Effector memory CD8-positive, alpha-beta T cell (primary cell): Measurements from ENCODE around the gene SYNE1.

Source experiments
- ATAC-seq: fragments of 150-1000 bp; cut with Tn5 transposase; replicated peaks from 2 replicates; pipeline ENCODE4 v1.10.0; 2021; ENCODE audit warnings: mild to moderate bottlenecking, moderate library complexity
- DNase-seq, 3 experiments: peaks; one replicate each; pipeline ENCODE4 v3.0.0; 2021
- H3K27ac Mint-ChIP-seq, 2 donors: one replicate each; pipeline ENCODE4 v1.8.0; 2022; ENCODE audit warnings: mild to moderate bottlenecking in 2 of 2, mixed read lengths in 2 of 2, moderate library complexity in 2 of 2
- H3K27me3 Mint-ChIP-seq, 2 donors: one replicate each; pipeline ENCODE4 v1.8.0; 2022; ENCODE audit warnings: mixed read lengths in 2 of 2
- H3K36me3 Mint-ChIP-seq: one replicate; pipeline ENCODE4 v1.8.0; 2022; ENCODE audit warnings: mild to moderate bottlenecking, moderate library complexity, mixed read lengths; ENCODE audit not compliant: insufficient read depth
- H3K4me1 Mint-ChIP-seq, 2 donors: one replicate each; pipeline ENCODE4 v1.8.0; 2022; ENCODE audit warnings: low read depth in 2 of 2, mixed read lengths in 2 of 2
- H3K4me3 Mint-ChIP-seq, 2 donors: one replicate each; pipeline ENCODE4 v1.8.0; 2022; ENCODE audit warnings: mild to moderate bottlenecking in 2 of 2, mixed read lengths in 2 of 2, moderate library complexity in 2 of 2
- H3K9me3 Mint-ChIP-seq, 2 donors: one replicate each; pipeline ENCODE4 v1.8.0; 2022; ENCODE audit warnings: mixed read lengths in 2 of 2

The SYNE1 gene

GRCh38 chr6:152310371-152310954 lies 326.7 kb downstream of the SYNE1 start:
- H3K4me3 Mint-ChIP-seq = no peak overlapping the region
- no peak for DNase-seq
- H3K4me1 Mint-ChIP-seq = peaks cover 0 to 15% of the 10 kb centered on the region in 2 donors
- no peak for ATAC-seq
- peaks cover 24% of the 10 kb centered on the region for H3K36me3 Mint-ChIP-seq
- peak overlapping the region in 1 of 2 donors; percentile 8 for H3K27ac Mint-ChIP-seq
- no peaks in the 10 kb centered on the region for H3K9me3 Mint-ChIP-seq
- H3K27me3 Mint-ChIP-seq = no peaks in the 10 kb centered on the region

- H3K27me3 Mint-ChIP-seq = no peaks in the 10 kb centered on the region
- H3K4me1 Mint-ChIP-seq = peaks cover 0 to 15% of the 10 kb centered on the region in 2 donors
- peaks cover 20% of the 10 kb centered on the region for H3K36me3 Mint-ChIP-seq
- H3K27ac Mint-ChIP-seq = peak overlapping the region in 1 of 2 donors; percentile 35
- DNase-seq (peak; percentile 42 to 51 (median 46)), ATAC-seq (peak; percentile 100)
- H3K9me3 Mint-ChIP-seq = no peaks in the 10 kb centered on the region
- H3K4me3 Mint-ChIP-seq = no peak overlapping the region
Observed at GRCh38 chr6:152309648-152310047, 327.5 kb downstream of the SYNE1 start.

- H3K9me3 Mint-ChIP-seq = no peaks in the 10 kb centered on the region
- ATAC-seq = no peak
- DNase-seq = no peak
- H3K36me3 Mint-ChIP-seq = peaks cover 20% of the 10 kb centered on the region
- H3K27me3 Mint-ChIP-seq = no peaks in the 10 kb centered on the region
- no peak overlapping the region for H3K4me3 Mint-ChIP-seq
- peak overlapping the region in 1 of 2 donors; percentile 35 for H3K27ac Mint-ChIP-seq
- peaks cover 0 to 15% of the 10 kb centered on the region in 2 donors for H3K4me1 Mint-ChIP-seq
Observed at GRCh38 chr6:152309006-152309405, 328.2 kb downstream of the SYNE1 start.

- Mint-ChIP-seq H3K27ac (peak overlapping the region in 1 of 2 donors; percentile 84), H3K9me3 (no peaks in the 10 kb centered on the region)
- DNase-seq = no peak
Observed at GRCh38 chr6:152308306-152308705, 328.9 kb downstream of the SYNE1 start.

GRCh38 chr6:152305672-152306071 lies 331.5 kb downstream of the SYNE1 start:
- no peak for ATAC-seq

More at GRCh38 chr6:152308306-152308705, 328.9 kb downstream of the SYNE1 start:
- Mint-ChIP-seq H3K4me1 (peaks cover 0 to 15% of the 10 kb centered on the region in 2 donors), H3K4me3 (no peak overlapping the region), H3K27me3 (no peaks in the 10 kb centered on the region), H3K36me3 (peaks cover 20% of the 10 kb centered on the region)
- no peak for ATAC-seq

GRCh38 chr6:152301765-152302568 lies 335.2 kb downstream of the SYNE1 start:
- ATAC-seq (peak; percentile 94), DNase-seq (peak; percentile 79 to 88 (median 85))
- Mint-ChIP-seq H3K9me3 (no peaks in the 10 kb centered on the region), H3K4me3 (peak overlapping the region; percentile 94 to 99), H3K36me3 (peaks cover 15% of the 10 kb centered on the region), H3K27me3 (no peaks in the 10 kb centered on the region), H3K4me1 (peaks cover 17 to 32% of the 10 kb centered on the region in 2 donors), H3K27ac (peak overlapping the region; percentile 98 to 100)

More at GRCh38 chr6:152305672-152306071, 331.5 kb downstream of the SYNE1 start:
- Mint-ChIP-seq H3K4me3 (no peak overlapping the region), H3K27me3 (no peaks in the 10 kb centered on the region), H3K9me3 (no peaks in the 10 kb centered on the region), H3K36me3 (peaks cover 30% of the 10 kb centered on the region), H3K4me1 (peaks cover 4 to 21% of the 10 kb centered on the region in 2 donors), H3K27ac (no peak overlapping the region)
- DNase-seq = no peak

- Mint-ChIP-seq H3K36me3 (peaks cover 11% of the 10 kb centered on the region), H3K27ac (peak overlapping the region; percentile 98 to 100), H3K4me1 (peaks cover 20 to 38% of the 10 kb centered on the region in 2 donors), H3K4me3 (peak overlapping the region; percentile 94 to 99), H3K27me3 (no peaks in the 10 kb centered on the region), H3K9me3 (no peaks in the 10 kb centered on the region)
- ATAC-seq = peak; percentile 42
- no peak for DNase-seq
Observed at GRCh38 chr6:152301021-152301764, 336.0 kb downstream of the SYNE1 start.

- no peak for DNase-seq
- Mint-ChIP-seq H3K9me3 (no peaks in the 10 kb centered on the region), H3K36me3 (peaks cover 11% of the 10 kb centered on the region), H3K4me3 (peak overlapping the region; percentile 94 to 99), H3K27me3 (no peaks in the 10 kb centered on the region), H3K27ac (peak overlapping the region; percentile 98 to 100), H3K4me1 (peaks cover 23 to 44% of the 10 kb centered on the region in 2 donors)
- no peak for ATAC-seq
Observed at GRCh38 chr6:152300517-152300916, 336.6 kb downstream of the SYNE1 start.

- H3K36me3 Mint-ChIP-seq = peaks cover 11% of the 10 kb centered on the region
- H3K27ac Mint-ChIP-seq = peak overlapping the region in 1 of 2 donors; percentile 3
- DNase-seq = no peak
- ATAC-seq = no peak
- no peaks in the 10 kb centered on the region for H3K27me3 Mint-ChIP-seq
- no peaks in the 10 kb centered on the region for H3K9me3 Mint-ChIP-seq
- peaks cover 27 to 49% of the 10 kb centered on the region in 2 donors for H3K4me1 Mint-ChIP-seq
- peak overlapping the region; percentile 4 to 43 for H3K4me3 Mint-ChIP-seq
Observed at GRCh38 chr6:152298848-152299735, 338.1 kb downstream of the SYNE1 start.

GRCh38 chr6:152298055-152298647 lies 339.0 kb downstream of the SYNE1 start:
- no peaks in the 10 kb centered on the region for H3K9me3 Mint-ChIP-seq
- no peak for DNase-seq
- H3K4me1 Mint-ChIP-seq = peaks cover 27 to 49% of the 10 kb centered on the region in 2 donors
- ATAC-seq = no peak
- H3K36me3 Mint-ChIP-seq = peaks cover 17% of the 10 kb centered on the region
- no peak overlapping the region for H3K27ac Mint-ChIP-seq
- no peaks in the 10 kb centered on the region for H3K27me3 Mint-ChIP-seq
- no peak overlapping the region for H3K4me3 Mint-ChIP-seq

- Mint-ChIP-seq H3K4me1 (peaks cover 28 to 44% of the 10 kb centered on the region in 2 donors), H3K27ac (peak overlapping the region; percentile 2 to 27)
- DNase-seq = no peak
Observed at GRCh38 chr6:152296648-152297376, 340.4 kb downstream of the SYNE1 start.

GRCh38 chr6:152295920-152296319 lies 341.2 kb downstream of the SYNE1 start:
- H3K27ac Mint-ChIP-seq = peak overlapping the region; percentile 10 to 27
- no peak overlapping the region for H3K4me3 Mint-ChIP-seq
- H3K4me1 Mint-ChIP-seq = peaks cover 28 to 39% of the 10 kb centered on the region in 2 donors
- peaks cover 16% of the 10 kb centered on the region for H3K36me3 Mint-ChIP-seq
- ATAC-seq = no peak
- no peaks in the 10 kb centered on the region for H3K27me3 Mint-ChIP-seq
- DNase-seq = no peak
- H3K9me3 Mint-ChIP-seq = no peaks in the 10 kb centered on the region

More at GRCh38 chr6:152296648-152297376, 340.4 kb downstream of the SYNE1 start:
- Mint-ChIP-seq H3K9me3 (no peaks in the 10 kb centered on the region), H3K27me3 (no peaks in the 10 kb centered on the region), H3K36me3 (peaks cover 20% of the 10 kb centered on the region), H3K4me3 (peak overlapping the region in 1 of 2 donors; percentile 3)
- no peak for ATAC-seq
